ENCODE results near the gene FBLN5. TPM values are rescaled to one million over a fixed set of nuclear protein-coding genes. Genes with fewer than 3 reads are reported as not detected.

Gene FBLN5
- total and polyA plus RNA-seq, 2 donors (not counting 1 experiment from before 2014, with no cell fraction given): 33.4 to 47.5 TPM

DNA sequence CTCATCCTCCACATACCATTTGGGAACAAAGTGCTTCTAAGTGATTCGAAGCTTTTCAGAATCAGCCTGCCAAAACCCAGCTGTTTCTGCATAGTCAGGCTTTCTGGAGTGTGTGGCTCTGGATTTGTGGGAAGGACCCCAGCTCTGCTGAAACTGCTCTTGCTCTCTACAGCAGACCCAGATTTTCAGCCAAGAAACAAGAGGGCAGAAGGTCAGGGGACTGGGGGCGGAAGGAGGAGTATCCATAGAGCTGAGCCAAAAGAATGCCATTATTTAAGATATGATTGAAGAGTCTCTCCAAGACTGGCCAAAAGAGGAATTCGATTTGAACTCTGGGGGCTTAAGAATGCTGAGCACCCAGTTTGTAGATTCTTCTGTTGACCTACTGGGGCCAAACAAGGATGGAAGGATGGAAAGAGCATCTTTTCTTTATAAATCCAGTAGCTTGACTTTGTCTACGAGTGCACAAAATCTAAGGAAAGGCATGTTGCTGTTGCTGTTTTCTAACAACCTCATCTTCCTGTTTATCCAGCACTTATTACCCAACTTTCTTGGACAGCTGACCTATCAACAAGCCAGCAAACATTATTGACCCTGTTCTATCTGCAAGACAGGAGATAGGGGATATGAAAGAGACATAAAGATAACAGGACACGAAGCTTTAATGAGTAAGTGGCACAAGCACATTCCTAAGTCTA lies 29.2 kb downstream of the FBLN5 start:
- Histone ChIP-seq H4K20me1 (ENCODE audit: control insufficient read depth, extremely low read depth, insufficient read depth, low read length) (no peaks in the 10 kb centered on the region), H3K4me2 (ENCODE audit: extremely low read depth, insufficient read depth, low read length) (no peak overlapping the region), H3K4me3 (replicated peaks in 1 of 4; ENCODE audit: control extremely low read depth in 1 of 4, insufficient read depth in 1 of 4, low read depth in 3 of 4, low read length in 4 of 4) (no peak overlapping the region), H3K36me3 (ENCODE audit: control insufficient read depth, insufficient read depth, low read length) (no peaks in the 10 kb centered on the region), H3K79me2 (ENCODE audit: control insufficient read depth, insufficient read depth, low read length) (no peaks in the 10 kb centered on the region), H3K27ac (ENCODE audit: insufficient read depth, low read length) (no peak overlapping the region), H3K4me1 (ENCODE audit: control insufficient read depth, extremely low read depth, insufficient read depth, low read length) (no peaks in the 10 kb centered on the region), H3K27me3 (ENCODE audit: control insufficient read depth, insufficient read depth, low read length) (no peaks in the 10 kb centered on the region), H3K9ac (ENCODE audit: insufficient read depth, low read length) (no peak overlapping the region), H3K9me3 (ENCODE audit: control insufficient read depth, insufficient read depth, low read depth, low read length) (no peaks in the 10 kb centered on the region), H2AFZ (ENCODE audit: low read length) (no peak overlapping the region)
- DNase-seq (ENCODE audit: low read depth in 2 of 2): peak in 1 of 2 donors; percentile 61
- no peak for TF ChIP-seq EZH2 (IDR thresholded peaks at IDR 0.05; ENCODE audit: low read length, missing control alignments)
- TF ChIP-seq, protein P1, sequence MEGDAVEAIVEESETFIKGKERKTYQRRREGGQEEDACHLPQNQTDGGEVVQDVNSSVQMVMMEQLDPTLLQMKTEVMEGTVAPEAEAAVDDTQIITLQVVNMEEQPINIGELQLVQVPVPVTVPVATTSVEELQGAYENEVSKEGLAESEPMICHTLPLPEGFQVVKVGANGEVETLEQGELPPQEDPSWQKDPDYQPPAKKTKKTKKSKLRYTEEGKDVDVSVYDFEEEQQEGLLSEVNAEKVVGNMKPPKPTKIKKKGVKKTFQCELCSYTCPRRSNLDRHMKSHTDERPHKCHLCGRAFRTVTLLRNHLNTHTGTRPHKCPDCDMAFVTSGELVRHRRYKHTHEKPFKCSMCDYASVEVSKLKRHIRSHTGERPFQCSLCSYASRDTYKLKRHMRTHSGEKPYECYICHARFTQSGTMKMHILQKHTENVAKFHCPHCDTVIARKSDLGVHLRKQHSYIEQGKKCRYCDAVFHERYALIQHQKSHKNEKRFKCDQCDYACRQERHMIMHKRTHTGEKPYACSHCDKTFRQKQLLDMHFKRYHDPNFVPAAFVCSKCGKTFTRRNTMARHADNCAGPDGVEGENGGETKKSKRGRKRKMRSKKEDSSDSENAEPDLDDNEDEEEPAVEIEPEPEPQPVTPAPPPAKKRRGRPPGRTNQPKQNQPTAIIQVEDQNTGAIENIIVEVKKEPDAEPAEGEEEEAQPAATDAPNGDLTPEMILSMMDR (conservative IDR thresholded peaks at IDR 0.05 in 1 of 2, IDR thresholded peaks at IDR 0.05 in 1 of 2; ENCODE audit: low read depth in 1 of 2, low read length in 2 of 2): no peak

DNA sequence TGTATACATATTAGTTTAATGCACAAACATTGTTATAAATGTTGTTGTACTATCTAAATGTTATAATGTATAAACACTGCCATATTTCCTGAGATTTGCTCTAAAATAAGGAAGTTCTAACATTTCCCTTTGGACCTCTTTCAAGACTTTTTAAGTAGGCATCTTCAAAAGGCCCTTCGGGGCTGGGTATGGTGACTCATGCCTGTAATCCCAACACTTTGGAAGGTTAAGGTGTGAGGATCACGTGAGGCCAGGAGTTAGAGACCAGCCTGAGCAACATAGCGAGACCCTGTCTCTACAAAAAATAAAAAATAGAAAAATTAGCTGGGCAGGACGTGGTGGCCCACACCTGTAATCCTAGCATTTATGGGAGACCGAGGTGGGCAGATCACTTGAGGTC lies 35.5 kb downstream of the FBLN5 start:
- Histone ChIP-seq H3K79me2 (ENCODE audit: control insufficient read depth, insufficient read depth, low read length) (no peaks in the 10 kb centered on the region), H3K27ac (ENCODE audit: insufficient read depth, low read length) (no peak overlapping the region), H3K4me3 (replicated peaks in 1 of 4; ENCODE audit: control extremely low read depth in 1 of 4, insufficient read depth in 1 of 4, low read depth in 3 of 4, low read length in 4 of 4) (no peak overlapping the region), H3K9me3 (ENCODE audit: control insufficient read depth, insufficient read depth, low read depth, low read length) (no peaks in the 10 kb centered on the region), H3K4me1 (ENCODE audit: control insufficient read depth, extremely low read depth, insufficient read depth, low read length) (no peaks in the 10 kb centered on the region), H3K4me2 (ENCODE audit: extremely low read depth, insufficient read depth, low read length) (no peak overlapping the region), H3K27me3 (ENCODE audit: control insufficient read depth, insufficient read depth, low read length) (no peaks in the 10 kb centered on the region), H2AFZ (ENCODE audit: low read length) (no peak overlapping the region), H3K9ac (ENCODE audit: insufficient read depth, low read length) (no peak overlapping the region), H4K20me1 (ENCODE audit: control insufficient read depth, extremely low read depth, insufficient read depth, low read length) (no peaks in the 10 kb centered on the region), H3K36me3 (ENCODE audit: control insufficient read depth, insufficient read depth, low read length) (no peaks in the 10 kb centered on the region)
- TF ChIP-seq EZH2 (IDR thresholded peaks at IDR 0.05; ENCODE audit: low read length, missing control alignments): no peak
- TF ChIP-seq, protein P1 (conservative IDR thresholded peaks at IDR 0.05 in 1 of 2, IDR thresholded peaks at IDR 0.05 in 1 of 2; ENCODE audit: low read depth in 1 of 2, low read length in 2 of 2): no peak
- no peak for DNase-seq (ENCODE audit: low read depth in 2 of 2)

DNA sequence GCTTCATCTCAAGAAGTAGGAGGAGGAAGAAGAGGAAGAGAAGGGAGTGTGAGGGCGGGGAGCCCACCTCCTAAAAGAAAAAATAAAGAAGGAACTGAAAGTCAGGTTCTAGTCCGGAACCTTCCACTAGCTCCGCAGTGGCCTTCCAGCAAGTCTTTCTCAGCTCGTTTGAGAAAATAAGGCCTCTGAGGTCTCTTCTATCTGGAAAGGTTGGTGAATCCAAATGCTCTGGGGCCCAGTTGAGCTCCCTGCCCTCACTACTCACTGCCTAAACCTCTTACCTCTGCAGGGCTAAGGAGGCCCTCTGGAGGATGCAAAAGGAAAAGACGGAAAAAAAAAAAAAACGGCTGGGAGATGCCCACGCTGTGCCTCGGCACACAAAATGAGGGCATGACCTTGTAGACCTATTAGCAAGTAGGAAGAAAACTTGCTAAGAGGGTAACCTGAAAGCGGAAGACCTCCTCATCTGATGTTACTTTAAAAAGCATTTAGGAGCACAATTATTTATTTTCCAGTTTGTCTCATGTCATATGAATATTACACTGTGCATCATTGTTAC lies 35.9 kb downstream of the FBLN5 start:
- peak; percentile 40 to 64 for DNase-seq (ENCODE audit: low read depth in 2 of 2)

More for the DNA sequence above, 35.9 kb downstream of the FBLN5 start:
- H3K4me3 ChIP-seq (replicated peaks in 1 of 4; ENCODE audit: control extremely low read depth in 1 of 4, insufficient read depth in 1 of 4, low read depth in 3 of 4, low read length in 4 of 4): no peak overlapping the region
- no peaks in the 10 kb centered on the region for H3K79me2 ChIP-seq (ENCODE audit: control insufficient read depth, insufficient read depth, low read length)
- no peaks in the 10 kb centered on the region for H3K4me1 ChIP-seq (ENCODE audit: control insufficient read depth, extremely low read depth, insufficient read depth, low read length)
- H2AFZ ChIP-seq (ENCODE audit: low read length): no peak overlapping the region
- H4K20me1 ChIP-seq (ENCODE audit: control insufficient read depth, extremely low read depth, insufficient read depth, low read length): no peaks in the 10 kb centered on the region
- TF ChIP-seq EZH2 (IDR thresholded peaks at IDR 0.05; ENCODE audit: low read length, missing control alignments): no peak
- TF ChIP-seq, protein P1 (conservative IDR thresholded peaks at IDR 0.05 in 1 of 2, IDR thresholded peaks at IDR 0.05 in 1 of 2; ENCODE audit: low read depth in 1 of 2, low read length in 2 of 2): peak; percentile 54 to 57
- no peaks in the 10 kb centered on the region for H3K36me3 ChIP-seq (ENCODE audit: control insufficient read depth, insufficient read depth, low read length)
- no peaks in the 10 kb centered on the region for H3K9me3 ChIP-seq (ENCODE audit: control insufficient read depth, insufficient read depth, low read depth, low read length)
- no peaks in the 10 kb centered on the region for H3K27me3 ChIP-seq (ENCODE audit: control insufficient read depth, insufficient read depth, low read length)
- no peak overlapping the region for H3K4me2 ChIP-seq (ENCODE audit: extremely low read depth, insufficient read depth, low read length)
- H3K9ac ChIP-seq (ENCODE audit: insufficient read depth, low read length): no peak overlapping the region
- no peak overlapping the region for H3K27ac ChIP-seq (ENCODE audit: insufficient read depth, low read length)

Measured in fibroblast of lung (primary cell).